ENCODE measurements around the gene MARCHF2.
A peak's percentile ranks its signal among the peaks of the same experiment; 100 is the strongest.
"Not testable (repeated sequence)": the region's sequence is repeated elsewhere in the genome, so short reads cannot be mapped to it uniquely, and the experiment has no call there.

MARCHF2 gene

DNA sequence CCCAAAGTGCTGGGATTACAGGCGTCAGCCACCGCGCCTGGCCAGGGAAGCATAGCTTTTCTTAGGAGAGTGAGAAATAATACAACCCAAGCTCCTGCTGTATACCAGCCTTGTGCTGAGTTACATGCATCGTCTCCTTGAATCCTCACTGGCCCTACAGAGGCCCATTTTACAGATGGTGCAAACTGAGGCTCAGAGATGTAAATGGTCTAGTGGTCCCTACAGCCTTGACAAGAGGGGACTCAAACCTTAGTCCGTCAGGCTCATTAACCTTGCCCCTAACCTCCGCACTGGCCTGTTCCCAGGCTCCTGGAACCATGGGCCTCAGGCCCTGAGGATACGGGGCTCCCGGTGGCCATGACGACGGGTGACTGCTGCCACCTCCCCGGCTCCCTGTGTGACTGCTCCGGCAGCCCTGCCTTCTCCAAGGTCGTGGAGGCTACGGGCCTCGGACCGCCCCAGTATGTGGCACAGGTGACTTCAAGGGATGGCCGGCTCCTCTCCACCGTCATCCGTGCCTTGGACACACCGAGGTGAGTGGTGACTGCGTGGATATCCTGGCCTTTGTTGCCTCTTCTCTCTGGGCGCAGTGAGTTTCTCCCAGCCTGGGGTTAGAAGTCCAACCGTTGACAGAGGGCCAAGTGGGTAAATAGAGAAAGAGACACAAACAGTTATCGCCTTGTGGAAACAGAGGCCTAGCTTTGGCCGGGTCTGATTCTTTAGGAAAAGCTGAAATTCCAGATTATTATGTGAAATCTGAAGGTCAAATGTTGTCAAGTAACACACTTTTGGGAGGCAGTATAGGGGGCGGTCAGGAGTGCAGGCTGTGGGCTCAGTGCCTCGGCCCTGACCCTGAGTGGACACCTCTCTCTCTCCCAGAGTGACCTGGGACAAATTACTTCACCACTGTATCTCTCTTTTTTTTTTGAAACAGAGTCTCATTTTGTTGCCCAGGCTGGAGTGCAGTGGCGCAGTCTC, 8.7 kb downstream of the MARCHF2 start:
- H3K4me3 ChIP-seq (ENCODE audit: low read depth, low read length), result no peak overlapping the region
- DNase-seq (ENCODE audit: low read depth), result no peak
- in situ Hi-C loops (cut with HindIII; ENCODE audit: low sequenced_read_pairs), result no loop called here
- TF ChIP-seq, protein P1, sequence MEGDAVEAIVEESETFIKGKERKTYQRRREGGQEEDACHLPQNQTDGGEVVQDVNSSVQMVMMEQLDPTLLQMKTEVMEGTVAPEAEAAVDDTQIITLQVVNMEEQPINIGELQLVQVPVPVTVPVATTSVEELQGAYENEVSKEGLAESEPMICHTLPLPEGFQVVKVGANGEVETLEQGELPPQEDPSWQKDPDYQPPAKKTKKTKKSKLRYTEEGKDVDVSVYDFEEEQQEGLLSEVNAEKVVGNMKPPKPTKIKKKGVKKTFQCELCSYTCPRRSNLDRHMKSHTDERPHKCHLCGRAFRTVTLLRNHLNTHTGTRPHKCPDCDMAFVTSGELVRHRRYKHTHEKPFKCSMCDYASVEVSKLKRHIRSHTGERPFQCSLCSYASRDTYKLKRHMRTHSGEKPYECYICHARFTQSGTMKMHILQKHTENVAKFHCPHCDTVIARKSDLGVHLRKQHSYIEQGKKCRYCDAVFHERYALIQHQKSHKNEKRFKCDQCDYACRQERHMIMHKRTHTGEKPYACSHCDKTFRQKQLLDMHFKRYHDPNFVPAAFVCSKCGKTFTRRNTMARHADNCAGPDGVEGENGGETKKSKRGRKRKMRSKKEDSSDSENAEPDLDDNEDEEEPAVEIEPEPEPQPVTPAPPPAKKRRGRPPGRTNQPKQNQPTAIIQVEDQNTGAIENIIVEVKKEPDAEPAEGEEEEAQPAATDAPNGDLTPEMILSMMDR (IDR thresholded peaks at IDR 0.05; ENCODE audit: low read depth, low read length, missing control alignments), result no peak

DNA sequence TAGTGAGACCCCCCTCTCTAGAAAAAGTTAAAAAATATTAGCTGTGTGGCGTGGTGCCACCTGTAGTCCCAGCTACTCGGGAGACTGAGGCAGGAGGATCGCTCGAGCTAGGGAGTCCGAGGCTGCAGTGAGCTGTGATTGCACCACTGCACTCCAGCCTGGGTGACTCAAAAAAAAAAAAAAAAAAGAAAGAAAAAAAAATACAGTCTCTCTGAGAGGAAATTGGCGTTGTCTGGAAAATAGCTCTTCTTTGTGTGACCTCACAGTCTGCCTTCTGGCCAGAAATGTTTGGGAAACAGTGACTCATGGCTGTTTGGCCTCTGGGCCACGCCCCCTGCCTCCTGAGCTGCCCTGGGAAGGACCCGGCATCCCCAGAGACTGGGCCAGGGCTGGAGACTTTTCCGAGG, 10.7 kb downstream of the MARCHF2 start:
- no peak overlapping the region for H3K4me3 ChIP-seq (ENCODE audit: low read depth, low read length)
- in situ Hi-C loops (cut with HindIII; ENCODE audit: low sequenced_read_pairs), result no loop called here
- DNase-seq (ENCODE audit: low read depth), result peak; percentile 87
- TF ChIP-seq, protein P1 (IDR thresholded peaks at IDR 0.05; ENCODE audit: low read depth, low read length, missing control alignments), result no peak

DNA sequence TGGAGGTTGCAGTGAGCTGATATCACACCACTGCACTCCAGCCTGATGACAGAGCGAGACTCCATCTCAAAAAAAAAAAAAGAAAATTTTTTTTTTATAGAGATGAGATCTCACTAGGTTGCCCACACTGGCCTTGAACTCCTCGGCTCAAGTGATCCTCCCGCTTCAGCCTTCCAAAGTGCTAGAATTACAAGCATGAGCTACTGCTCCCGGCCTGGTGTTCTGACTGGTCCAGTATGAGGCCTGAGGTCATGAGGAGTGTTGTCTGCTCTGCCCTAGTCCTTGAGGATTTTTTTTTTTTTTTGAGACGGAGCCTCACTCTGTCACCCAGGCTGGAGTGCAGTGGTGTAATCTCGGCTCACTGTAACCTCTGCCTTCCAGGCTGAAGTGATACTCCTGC, 12.2 kb downstream of the MARCHF2 start:
- DNase-seq (ENCODE audit: low read depth); in situ Hi-C loops (cut with HindIII; ENCODE audit: low sequenced_read_pairs); H3K4me3 ChIP-seq (ENCODE audit: low read depth, low read length): not testable (repeated sequence)

DNA sequence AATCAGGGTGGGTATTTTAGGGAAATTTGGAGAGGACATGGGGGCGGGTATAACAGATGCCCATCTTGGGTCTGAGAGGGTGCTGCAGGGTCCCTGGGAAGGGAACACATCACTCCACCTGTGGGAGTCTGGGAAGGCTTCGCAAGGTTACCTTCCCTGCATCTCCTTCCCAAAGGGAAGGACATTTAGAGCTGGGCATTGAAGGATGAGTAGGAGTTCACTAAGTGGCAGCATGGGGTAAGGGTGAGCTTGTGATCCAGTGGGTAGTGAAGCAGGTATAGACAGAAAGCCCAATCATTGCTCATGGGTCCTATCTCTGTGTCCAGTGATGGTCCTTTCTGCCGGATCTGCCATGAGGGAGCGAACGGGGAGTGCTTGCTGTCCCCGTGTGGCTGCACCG, 13.2 kb downstream of the MARCHF2 start:
- H3K4me3 ChIP-seq (ENCODE audit: low read depth, low read length), result no peak overlapping the region
- in situ Hi-C loops (cut with HindIII; ENCODE audit: low sequenced_read_pairs), result no loop called here
- TF ChIP-seq, protein P1 (IDR thresholded peaks at IDR 0.05; ENCODE audit: low read depth, low read length, missing control alignments), result no peak
- DNase-seq (ENCODE audit: low read depth), result no peak

DNA sequence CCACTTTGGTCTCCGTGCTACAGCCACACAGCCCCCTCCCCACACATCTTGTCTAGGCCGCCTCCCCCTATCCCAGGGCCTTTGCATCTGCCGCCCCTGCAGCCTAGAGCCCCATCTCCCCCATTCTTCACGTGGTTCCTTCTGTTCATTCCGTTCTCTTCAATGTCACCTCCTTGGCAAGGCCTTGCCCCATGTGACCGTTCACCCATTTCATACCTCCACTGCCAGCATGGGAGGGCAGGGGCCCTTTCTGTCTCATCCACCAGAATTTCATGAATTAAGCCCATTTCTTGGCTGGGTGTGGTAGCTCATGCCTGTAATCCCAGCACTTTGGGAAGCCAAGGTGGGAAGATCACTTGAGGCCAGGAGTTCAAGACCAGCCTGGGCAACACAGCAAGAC, 15.9 kb downstream of the MARCHF2 start:
- TF ChIP-seq, protein P1 (IDR thresholded peaks at IDR 0.05; ENCODE audit: low read depth, low read length, missing control alignments), result no peak
- DNase-seq (ENCODE audit: low read depth), result no peak
- in situ Hi-C loops (cut with HindIII; ENCODE audit: low sequenced_read_pairs), result no loop called here
- H3K4me3 ChIP-seq (ENCODE audit: low read depth, low read length), result no peak overlapping the region

DNA sequence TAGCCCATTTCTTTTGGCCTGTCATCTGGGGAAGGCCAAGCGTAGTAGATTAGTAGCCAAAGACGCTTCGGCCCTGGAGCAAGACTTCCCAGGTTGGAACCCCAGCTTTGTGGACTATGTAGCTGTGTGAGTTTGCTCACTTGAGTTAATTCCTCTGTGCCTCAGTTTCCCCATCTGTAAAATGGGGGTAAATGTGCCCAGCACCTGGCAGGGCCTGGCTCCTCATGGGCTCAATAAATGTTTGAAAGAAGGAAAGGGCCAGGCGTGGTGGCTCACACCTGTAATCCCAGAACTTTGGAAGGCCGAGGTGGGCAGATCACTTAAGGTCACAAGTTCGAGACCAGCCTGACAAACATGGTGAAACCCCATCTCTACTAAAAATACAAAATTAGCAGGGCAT, 16.7 kb downstream of the MARCHF2 start:
- no peak overlapping the region for H3K4me3 ChIP-seq (ENCODE audit: low read depth, low read length)
- DNase-seq (ENCODE audit: low read depth), result no peak
- in situ Hi-C loops (cut with HindIII; ENCODE audit: low sequenced_read_pairs), result no loop called here
- TF ChIP-seq, protein P1 (IDR thresholded peaks at IDR 0.05; ENCODE audit: low read depth, low read length, missing control alignments), result no peak

DNA sequence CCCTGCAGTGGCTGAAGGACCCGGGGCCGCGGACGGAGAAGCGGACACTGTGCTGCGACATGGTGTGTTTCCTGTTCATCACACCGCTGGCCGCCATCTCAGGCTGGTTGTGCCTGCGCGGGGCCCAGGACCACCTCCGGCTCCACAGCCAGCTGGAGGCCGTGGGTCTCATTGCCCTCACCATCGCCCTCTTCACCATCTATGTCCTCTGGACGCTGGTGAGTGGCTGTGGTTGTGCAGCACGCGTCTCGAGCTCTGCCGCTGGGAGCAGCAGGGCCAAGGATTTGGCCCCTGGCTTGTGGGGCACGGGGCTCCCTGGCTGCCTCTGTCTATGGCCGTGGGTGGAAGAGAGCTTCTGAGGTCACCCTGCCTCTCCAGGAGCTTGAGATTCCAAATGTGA, 17.5 kb downstream of the MARCHF2 start:
- TF ChIP-seq, protein P1 (IDR thresholded peaks at IDR 0.05; ENCODE audit: low read depth, low read length, missing control alignments), result no peak
- in situ Hi-C loops (cut with HindIII; ENCODE audit: low sequenced_read_pairs), result no loop called here

More for the DNA sequence above, 17.5 kb downstream of the MARCHF2 start:
- no peak for DNase-seq (ENCODE audit: low read depth)
- H3K4me3 ChIP-seq (ENCODE audit: low read depth, low read length), result no peak overlapping the region
